Daoy (cell line): ENCODE measurements around the gene GPC6. TPM values are rescaled to one million over a fixed set of nuclear protein-coding genes. Genes with fewer than 3 reads are reported as not detected.

Experiments
- DNase-seq: peaks from one replicate; pipeline ENCODE4 v3.0.0-alpha.2; 2015; ENCODE audit warnings: low read depth
- total RNA-seq: library from RNA; depleted of rRNA; stranded (reverse); fragments of >200 nt; shearing (Covaris generic); gene quantifications from 2 replicates; pipeline ENCODE4 v1.2.3, GENCODE V29; 2014

GPC6 gene
- total RNA-seq, 1 experiment from 2014 or later = 1.1 TPM

GRCh38 chr13:94408314-94409036 is 1181.9 kb downstream of the GPC6 start:
- DNase-seq = no peak

- DNase-seq = no peak
Observed at GRCh38 chr13:94411747-94412146, 1185.1 kb downstream of the GPC6 start.

- DNase-seq = no peak
Observed at GRCh38 chr13:94412870-94413597, 1186.4 kb downstream of the GPC6 start.

- no peak for DNase-seq
Observed at GRCh38 chr13:94413598-94413944, 1187.0 kb downstream of the GPC6 start.

- no peak for DNase-seq
Observed at GRCh38 chr13:94414141-94414540, 1187.5 kb downstream of the GPC6 start.

GRCh38 chr13:94414708-94415107 is 1188.1 kb downstream of the GPC6 start:
- DNase-seq = no peak

- DNase-seq = no peak
Observed at GRCh38 chr13:94415500-94416237, 1189.1 kb downstream of the GPC6 start.

GRCh38 chr13:94416454-94417080 is 1190.0 kb downstream of the GPC6 start:
- DNase-seq = peak; percentile 25

GRCh38 chr13:94417294-94417693 is 1190.7 kb downstream of the GPC6 start:
- no peak for DNase-seq

GRCh38 chr13:94419304-94419924 is 1192.8 kb downstream of the GPC6 start:
- peak; percentile 35 for DNase-seq

GRCh38 chr13:94419925-94420305 is 1193.3 kb downstream of the GPC6 start:
- no peak for DNase-seq

GRCh38 chr13:94427313-94427953 is 1200.8 kb downstream of the GPC6 start:
- no peak for DNase-seq

GRCh38 chr13:94431574-94431973 is 1205.0 kb downstream of the GPC6 start:
- no peak for DNase-seq

- DNase-seq = no peak
Observed at GRCh38 chr13:94431987-94432386, 1205.4 kb downstream of the GPC6 start.

GRCh38 chr13:94433055-94433961 is 1206.7 kb downstream of the GPC6 start:
- DNase-seq = no peak

- DNase-seq = peak; percentile 4
Observed at GRCh38 chr13:94435604-94436226, 1209.1 kb downstream of the GPC6 start.

- DNase-seq = no peak
Observed at GRCh38 chr13:94444826-94445225, 1218.2 kb downstream of the GPC6 start.

GRCh38 chr13:94454334-94454733 is 1227.7 kb downstream of the GPC6 start:
- no peak for DNase-seq

GRCh38 chr13:94454906-94455305 is 1228.3 kb downstream of the GPC6 start:
- DNase-seq = peak; percentile 22

- no peak for DNase-seq
Observed at GRCh38 chr13:94455414-94455813, 1228.8 kb downstream of the GPC6 start.
